ENCODE data around the gene NUMB. TPM values are rescaled to one million over a fixed set of nuclear protein-coding genes. Genes with fewer than 3 reads are reported as not detected.
A peak's percentile ranks its signal among the peaks of the same experiment; 100 is the strongest.
"Not testable (repeated sequence)": the region's sequence is repeated elsewhere in the genome, so short reads cannot be mapped to it uniquely, and the experiment has no call there.

The NUMB gene
- total and polyA plus RNA-seq, 12 donors = 24.6 to 63.3 (median 48.4) TPM

DNA sequence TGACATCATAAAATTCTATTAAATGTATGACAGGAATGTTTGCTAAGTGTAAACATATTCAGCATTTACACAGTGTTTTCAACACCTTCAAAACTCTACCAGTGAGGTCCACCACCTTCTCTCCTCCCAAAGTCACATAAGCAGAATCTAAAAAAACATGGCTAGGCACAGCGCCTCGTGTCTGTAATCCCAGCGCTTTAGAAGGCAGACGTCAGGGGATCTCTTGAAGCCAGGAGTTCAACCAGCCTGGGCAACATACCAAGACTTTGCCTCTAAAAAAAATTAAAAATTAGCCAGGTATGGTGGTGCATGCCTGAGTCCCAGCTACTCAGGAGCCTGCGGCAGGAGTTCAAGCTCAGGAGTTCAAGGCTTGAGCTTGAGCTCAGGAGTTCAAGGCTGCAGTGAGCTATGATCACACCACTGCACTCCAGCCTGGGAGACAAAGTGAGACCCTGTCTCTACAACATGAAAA lies 30.0 kb downstream of the NUMB start:
- Histone ChIP-seq H3K36me3 (replicated peaks in 1 of 2) (no peaks in the 10 kb centered on the region), H3K4me3 (no peak overlapping the region), H3K27me3 (no peaks in the 10 kb centered on the region), H3K9me3 (replicated peaks in 1 of 3) (no peaks in the 10 kb centered on the region), H3K27ac (no peak overlapping the region), H3K4me1 (replicated peaks in 1 of 2) (peaks cover 0 to 41% of the 10 kb centered on the region in 2 donors)
- TF ChIP-seq POLR2A (IDR thresholded peaks at IDR 0.05) = no peak
- TF ChIP-seq, protein P1, sequence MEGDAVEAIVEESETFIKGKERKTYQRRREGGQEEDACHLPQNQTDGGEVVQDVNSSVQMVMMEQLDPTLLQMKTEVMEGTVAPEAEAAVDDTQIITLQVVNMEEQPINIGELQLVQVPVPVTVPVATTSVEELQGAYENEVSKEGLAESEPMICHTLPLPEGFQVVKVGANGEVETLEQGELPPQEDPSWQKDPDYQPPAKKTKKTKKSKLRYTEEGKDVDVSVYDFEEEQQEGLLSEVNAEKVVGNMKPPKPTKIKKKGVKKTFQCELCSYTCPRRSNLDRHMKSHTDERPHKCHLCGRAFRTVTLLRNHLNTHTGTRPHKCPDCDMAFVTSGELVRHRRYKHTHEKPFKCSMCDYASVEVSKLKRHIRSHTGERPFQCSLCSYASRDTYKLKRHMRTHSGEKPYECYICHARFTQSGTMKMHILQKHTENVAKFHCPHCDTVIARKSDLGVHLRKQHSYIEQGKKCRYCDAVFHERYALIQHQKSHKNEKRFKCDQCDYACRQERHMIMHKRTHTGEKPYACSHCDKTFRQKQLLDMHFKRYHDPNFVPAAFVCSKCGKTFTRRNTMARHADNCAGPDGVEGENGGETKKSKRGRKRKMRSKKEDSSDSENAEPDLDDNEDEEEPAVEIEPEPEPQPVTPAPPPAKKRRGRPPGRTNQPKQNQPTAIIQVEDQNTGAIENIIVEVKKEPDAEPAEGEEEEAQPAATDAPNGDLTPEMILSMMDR (IDR thresholded peaks at IDR 0.05) = no peak
- WGBS, 4 donors = 65 to 71% (median 67%) methylated on average over 5 of the region's 5 CpGs
- DNase-seq = no peak
- intact Hi-C loops (cut with DNase I) = no loop called here

DNA sequence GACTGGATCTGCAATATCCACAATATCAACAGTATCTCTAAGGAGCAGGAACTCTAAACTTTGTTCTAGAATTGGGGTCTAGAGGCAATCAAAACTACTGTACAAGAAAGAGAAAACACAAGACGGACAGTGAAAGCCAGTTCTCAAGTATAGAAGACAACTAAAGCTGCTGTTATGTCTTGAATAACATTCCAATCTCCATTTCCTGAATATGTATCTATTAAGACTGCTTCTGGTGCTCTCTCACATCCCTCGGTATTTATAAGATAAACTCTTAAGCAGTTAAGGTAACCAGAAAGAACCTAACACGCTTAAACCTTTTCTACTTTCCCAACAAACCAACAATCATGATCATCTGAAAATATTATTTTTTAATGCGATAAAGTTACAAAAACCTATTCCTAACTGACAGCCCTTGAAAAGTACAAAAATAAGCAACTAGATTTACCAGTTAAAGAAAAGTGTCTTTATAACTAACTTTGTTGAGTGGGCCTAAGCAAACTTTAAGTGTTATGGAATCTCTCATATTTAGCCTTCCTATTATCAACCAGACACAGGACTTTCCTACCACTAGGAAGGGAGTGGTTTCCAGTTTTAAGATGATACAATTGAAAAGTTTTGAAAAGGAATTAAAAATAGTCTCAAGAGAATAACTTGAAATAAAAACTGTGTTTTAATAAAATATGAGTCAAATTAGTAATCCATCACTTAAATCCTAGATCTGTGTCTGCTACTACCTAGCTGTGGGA lies 30.7 kb downstream of the NUMB start:
- DNase-seq = no peak
- Histone ChIP-seq H3K4me1 (replicated peaks in 1 of 2) (peaks cover 0 to 41% of the 10 kb centered on the region in 2 donors), H3K27me3 (no peaks in the 10 kb centered on the region), H3K36me3 (replicated peaks in 1 of 2) (no peaks in the 10 kb centered on the region), H3K27ac (peak overlapping the region in 2 of 5 donors; percentile 32 to 36), H3K4me3 (no peak overlapping the region), H3K9me3 (replicated peaks in 1 of 3) (no peaks in the 10 kb centered on the region)
- WGBS, 4 donors = 83 to 90% (median 85%) methylated on average over 4 of the region's 4 CpGs
- intact Hi-C loops (cut with DNase I) = no loop called here
- no peak for TF ChIP-seq POLR2A (IDR thresholded peaks at IDR 0.05)

DNA sequence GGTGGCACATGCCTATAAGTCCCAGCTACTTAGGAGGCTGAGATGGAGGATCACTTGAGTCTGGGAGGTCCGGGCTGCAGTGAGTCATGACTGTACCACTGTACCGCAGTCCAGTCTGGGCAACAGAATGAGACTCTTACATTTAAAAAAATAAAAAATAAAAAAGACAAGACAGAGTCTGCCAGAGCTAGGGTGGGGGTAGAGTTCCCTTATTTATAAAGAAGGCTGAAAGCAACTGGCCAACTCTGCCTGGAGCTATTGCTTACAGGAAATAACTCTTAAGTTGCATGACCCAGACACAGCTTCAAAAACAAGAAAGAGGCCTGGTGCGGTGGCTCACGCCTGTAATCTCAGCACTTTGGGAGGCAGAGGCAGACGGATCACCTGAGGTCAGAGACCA lies 31.5 kb downstream of the NUMB start:
- intact Hi-C loops (cut with DNase I) = no loop called here
- H3K27ac ChIP-seq = peak overlapping the region in 1 of 5 donors; percentile 32
- WGBS, 4 donors = 69 to 75% (median 72%) methylated on average over 5 of the region's 5 CpGs

DNA sequence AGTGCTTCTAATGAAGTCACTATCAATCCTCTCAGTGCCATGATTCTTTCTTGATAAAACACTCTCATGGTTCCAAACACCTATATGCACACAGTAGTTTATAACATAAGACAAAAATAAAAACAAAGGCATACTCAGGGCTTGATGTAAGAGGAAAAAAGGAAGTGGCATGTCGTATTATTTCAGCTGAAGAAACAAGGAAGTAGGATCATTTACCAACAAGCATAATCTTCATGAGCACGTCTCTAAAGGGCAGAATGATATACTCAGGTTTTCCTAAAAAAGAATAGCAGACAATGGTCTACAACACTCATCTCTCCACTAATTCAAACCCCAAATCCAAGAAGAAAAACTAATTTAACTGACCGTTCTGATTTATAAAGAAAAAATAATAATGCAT lies 33.9 kb downstream of the NUMB start:
- H3K27me3 ChIP-seq = no peaks in the 10 kb centered on the region
- intact Hi-C loops (cut with DNase I) = no loop called here
- TF ChIP-seq, protein P1 (IDR thresholded peaks at IDR 0.05) = no peak
- no peak for TF ChIP-seq POLR2A (IDR thresholded peaks at IDR 0.05)
- peak overlapping the region in 1 of 5 donors; percentile 19 for H3K27ac ChIP-seq
- no peak overlapping the region for H3K4me3 ChIP-seq
- H3K4me1 ChIP-seq (replicated peaks in 1 of 2) = peaks cover 0 to 45% of the 10 kb centered on the region in 2 donors
- 47 to 54% (median 51%) methylated on average over 3 of the region's 3 CpGs for WGBS, 4 donors
- no peaks in the 10 kb centered on the region for H3K9me3 ChIP-seq (replicated peaks in 1 of 3)
- DNase-seq = no peak
- H3K36me3 ChIP-seq (replicated peaks in 1 of 2) = no peaks in the 10 kb centered on the region

More for the DNA sequence above, 31.5 kb downstream of the NUMB start:
- Histone ChIP-seq H3K9me3 (replicated peaks in 1 of 3) (no peaks in the 10 kb centered on the region), H3K4me3 (no peak overlapping the region), H3K36me3 (replicated peaks in 1 of 2) (no peaks in the 10 kb centered on the region), H3K27me3 (no peaks in the 10 kb centered on the region), H3K4me1 (replicated peaks in 1 of 2) (peaks cover 0 to 45% of the 10 kb centered on the region in 2 donors)
- peak in 1 of 7 donors; percentile 10 for DNase-seq
- TF ChIP-seq, protein P1 (IDR thresholded peaks at IDR 0.05) = no peak
- TF ChIP-seq POLR2A (IDR thresholded peaks at IDR 0.05) = no peak

DNA sequence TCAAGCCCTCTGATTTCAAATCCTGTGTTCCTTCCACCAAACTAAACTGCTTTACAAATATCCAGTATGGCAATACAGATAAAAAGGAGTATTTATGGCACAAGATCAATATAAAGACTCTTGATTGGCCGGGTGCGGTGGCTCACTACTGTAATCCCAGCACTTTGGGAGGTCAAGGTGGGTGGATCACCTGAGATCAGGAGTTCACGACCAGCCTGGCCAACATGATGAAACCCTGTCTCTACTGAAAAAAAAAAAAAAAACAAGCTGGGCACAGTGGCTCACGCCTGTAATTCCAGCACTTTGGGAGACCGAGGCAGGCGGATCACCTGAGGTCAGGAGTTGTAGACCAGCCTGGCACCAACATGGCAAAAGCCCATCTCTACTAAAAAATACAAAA lies 35.3 kb downstream of the NUMB start:
- H3K27me3 ChIP-seq; H3K4me3 ChIP-seq; H3K27ac ChIP-seq; H3K36me3 ChIP-seq (replicated peaks in 1 of 2); intact Hi-C loops (cut with DNase I); DNase-seq; H3K9me3 ChIP-seq (replicated peaks in 1 of 3): not testable (repeated sequence)
- H3K4me1 ChIP-seq (replicated peaks in 1 of 2) = peaks cover 0 to 39% of the 10 kb centered on the region in 2 donors
- 96 to 98% (median 97%) methylated on average over 6 of the region's 6 CpGs for WGBS, 4 donors

Measured in adrenal gland (tissue), 12 donors.